Measurements from ENCODE around the gene PICALM. TPM values are rescaled to one million over a fixed set of nuclear protein-coding genes. Genes with fewer than 3 reads are reported as not detected.

PICALM gene
- total RNA-seq, 4 donors from 2014 or later = 148 to 244 (median 221) TPM

DNA sequence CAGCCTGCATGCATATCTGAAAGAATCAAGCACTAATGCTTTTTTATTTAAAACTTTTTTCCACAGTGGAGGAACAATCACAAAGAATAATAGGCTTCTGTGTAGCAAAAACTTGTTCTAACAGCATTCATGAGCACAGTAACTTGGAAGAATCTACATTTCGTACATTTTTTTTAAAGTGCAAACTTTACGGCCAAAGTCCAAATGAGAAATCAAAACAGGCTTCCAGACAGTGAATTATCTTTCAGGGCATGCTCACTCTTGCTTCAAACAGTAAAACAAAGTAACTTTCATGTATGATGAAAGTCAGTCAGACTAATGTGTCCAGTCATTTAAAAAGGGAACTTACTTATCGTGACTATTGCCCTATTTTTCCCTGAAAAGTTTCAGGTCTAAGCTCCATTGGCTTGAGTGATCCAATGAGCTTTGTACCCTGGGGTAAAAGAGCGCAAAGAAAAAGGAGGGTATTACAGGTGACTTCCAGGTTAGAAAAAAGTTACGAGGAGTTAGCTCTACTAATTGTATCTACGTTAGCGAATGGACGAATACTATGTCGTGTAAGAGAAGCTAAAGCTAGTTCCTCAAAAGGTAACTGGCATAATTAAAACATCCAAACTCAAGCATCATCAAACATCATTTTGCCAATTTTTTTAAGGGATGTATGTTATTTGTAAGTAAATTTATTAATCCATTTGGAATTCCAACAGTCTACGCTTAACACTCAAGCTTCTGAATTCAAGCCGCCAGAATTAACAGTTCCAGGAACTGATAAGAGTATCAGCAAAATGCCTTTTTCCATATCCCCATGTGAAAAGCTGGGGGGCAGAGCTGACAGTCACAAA is 1.7 kb downstream of the PICALM start:
- H3K4me1 ChIP-seq = peaks cover 7 to 54% (median 38%) of the 10 kb centered on the region in 4 donors
- DNase-seq = no peak

DNA sequence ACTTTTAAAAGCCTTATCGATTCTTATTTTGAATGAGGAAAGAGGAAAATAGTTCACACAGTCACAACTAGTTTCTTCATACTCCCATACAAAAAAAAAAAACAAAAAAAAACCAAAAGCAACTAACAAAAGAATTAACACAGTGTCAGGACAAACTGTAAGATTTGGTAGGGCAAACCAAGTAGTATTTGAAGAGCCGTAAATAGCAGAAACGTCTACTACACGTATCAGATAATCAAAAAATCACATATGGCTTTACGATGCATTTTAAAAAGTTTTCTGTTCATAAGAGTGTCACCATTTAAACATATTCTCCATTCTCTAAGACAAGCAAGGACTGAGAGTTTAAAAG is 2.3 kb downstream of the PICALM start:
- in situ Hi-C loops (cut with MboI; ENCODE audit: low pct_ligation_motif_present in 1 of 4, low pct_unique_long_range_greater_than_20kb in 1 of 4, low sequenced_read_pairs in 3 of 4) = no loop called here
- Histone ChIP-seq H3K36me3 (no peaks in the 10 kb centered on the region), H3K27me3 (no peaks in the 10 kb centered on the region), H3K9me3 (no peaks in the 10 kb centered on the region), H3K4me1 (peaks cover 7 to 60% (median 41%) of the 10 kb centered on the region in 4 donors), H3K4me3 (peak overlapping the region; percentile 78 to 97 (median 86)), H3K27ac (peak overlapping the region; percentile 95 to 99 (median 96))
- TF ChIP-seq EP300 (IDR thresholded peaks at IDR 0.05; ENCODE audit: low read depth) (no peak), POLR2AphosphoS5 (IDR thresholded peaks at IDR 0.05) (no peak), POLR2A (IDR thresholded peaks at IDR 0.05) (no peak)
- TF ChIP-seq, protein P1, sequence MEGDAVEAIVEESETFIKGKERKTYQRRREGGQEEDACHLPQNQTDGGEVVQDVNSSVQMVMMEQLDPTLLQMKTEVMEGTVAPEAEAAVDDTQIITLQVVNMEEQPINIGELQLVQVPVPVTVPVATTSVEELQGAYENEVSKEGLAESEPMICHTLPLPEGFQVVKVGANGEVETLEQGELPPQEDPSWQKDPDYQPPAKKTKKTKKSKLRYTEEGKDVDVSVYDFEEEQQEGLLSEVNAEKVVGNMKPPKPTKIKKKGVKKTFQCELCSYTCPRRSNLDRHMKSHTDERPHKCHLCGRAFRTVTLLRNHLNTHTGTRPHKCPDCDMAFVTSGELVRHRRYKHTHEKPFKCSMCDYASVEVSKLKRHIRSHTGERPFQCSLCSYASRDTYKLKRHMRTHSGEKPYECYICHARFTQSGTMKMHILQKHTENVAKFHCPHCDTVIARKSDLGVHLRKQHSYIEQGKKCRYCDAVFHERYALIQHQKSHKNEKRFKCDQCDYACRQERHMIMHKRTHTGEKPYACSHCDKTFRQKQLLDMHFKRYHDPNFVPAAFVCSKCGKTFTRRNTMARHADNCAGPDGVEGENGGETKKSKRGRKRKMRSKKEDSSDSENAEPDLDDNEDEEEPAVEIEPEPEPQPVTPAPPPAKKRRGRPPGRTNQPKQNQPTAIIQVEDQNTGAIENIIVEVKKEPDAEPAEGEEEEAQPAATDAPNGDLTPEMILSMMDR (IDR thresholded peaks at IDR 0.05) = no peak
- 0 to 1% methylated on average over 5 of the region's 5 CpGs for WGBS, 2 donors (ENCODE audit: low coverage in 1 of 2)
- DNase-seq = no peak
- intact Hi-C loops (cut with DNase I; ENCODE audit: low total_unique reads) = no loop called here

More for the DNA sequence above, 1.7 kb downstream of the PICALM start:
- in situ Hi-C loops (cut with MboI; ENCODE audit: low pct_ligation_motif_present in 1 of 4, low pct_unique_long_range_greater_than_20kb in 1 of 4, low sequenced_read_pairs in 3 of 4) = no loop called here
- intact Hi-C loops (cut with DNase I; ENCODE audit: low total_unique reads) = no loop called here
- H3K27me3 ChIP-seq = no peaks in the 10 kb centered on the region
- TF ChIP-seq POLR2A (IDR thresholded peaks at IDR 0.05) (peak; percentile 43), POLR2AphosphoS5 (IDR thresholded peaks at IDR 0.05) (peak; percentile 18 to 54 (median 38)), EP300 (IDR thresholded peaks at IDR 0.05; ENCODE audit: low read depth) (no peak)
- TF ChIP-seq, protein P1 (IDR thresholded peaks at IDR 0.05) = no peak
- no peaks in the 10 kb centered on the region for H3K9me3 ChIP-seq
- no peaks in the 10 kb centered on the region for H3K36me3 ChIP-seq
- 0 to 1% methylated on average over 9 to 11 of the region's 11 CpGs for WGBS, 2 donors (ENCODE audit: low coverage in 1 of 2)
- peak overlapping the region; percentile 95 to 99 (median 96) for H3K27ac ChIP-seq
- H3K4me3 ChIP-seq = peak overlapping the region; percentile 78 to 97 (median 86)

DNA sequence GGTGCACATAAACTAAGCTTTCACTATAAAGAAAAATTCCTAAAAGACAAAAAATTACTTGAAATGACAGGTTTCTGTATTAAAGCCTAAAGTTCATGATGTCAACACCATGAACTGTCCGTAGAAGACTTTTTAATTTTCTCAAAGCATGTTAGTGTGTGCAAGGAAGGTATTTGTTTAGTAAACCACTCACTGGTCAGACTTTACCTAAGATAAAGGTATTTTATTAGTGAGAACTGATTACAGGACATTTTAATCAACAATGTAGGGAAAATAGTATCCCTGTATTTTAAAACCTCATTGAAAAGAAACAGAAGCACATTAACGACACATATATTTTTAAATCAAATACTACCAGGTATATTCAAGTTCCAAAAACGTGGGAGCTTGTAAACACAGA is 2.9 kb downstream of the PICALM start:
- intact Hi-C loops (cut with DNase I; ENCODE audit: low total_unique reads) (no loop called here), in situ Hi-C loops (cut with MboI; ENCODE audit: low pct_ligation_motif_present in 1 of 4, low pct_unique_long_range_greater_than_20kb in 1 of 4, low sequenced_read_pairs in 3 of 4) (no loop called here)
- DNase-seq = no peak
- WGBS, 2 donors (ENCODE audit: low coverage in 1 of 2) = 4 to 8% methylated on average over 3 of the region's 3 CpGs
- no peaks in the 10 kb centered on the region for H3K36me3 ChIP-seq
- no peaks in the 10 kb centered on the region for H3K9me3 ChIP-seq
- H3K27ac ChIP-seq = peak overlapping the region; percentile 95 to 99 (median 96)
- no peaks in the 10 kb centered on the region for H3K27me3 ChIP-seq
- peaks cover 7 to 63% (median 41%) of the 10 kb centered on the region in 4 donors for H3K4me1 ChIP-seq
- peak overlapping the region in 3 of 4 donors; percentile 78 to 97 (median 84) for H3K4me3 ChIP-seq
- TF ChIP-seq POLR2A (IDR thresholded peaks at IDR 0.05) (no peak), EP300 (IDR thresholded peaks at IDR 0.05; ENCODE audit: low read depth) (no peak)
- TF ChIP-seq, protein P1 (IDR thresholded peaks at IDR 0.05) = no peak

DNA sequence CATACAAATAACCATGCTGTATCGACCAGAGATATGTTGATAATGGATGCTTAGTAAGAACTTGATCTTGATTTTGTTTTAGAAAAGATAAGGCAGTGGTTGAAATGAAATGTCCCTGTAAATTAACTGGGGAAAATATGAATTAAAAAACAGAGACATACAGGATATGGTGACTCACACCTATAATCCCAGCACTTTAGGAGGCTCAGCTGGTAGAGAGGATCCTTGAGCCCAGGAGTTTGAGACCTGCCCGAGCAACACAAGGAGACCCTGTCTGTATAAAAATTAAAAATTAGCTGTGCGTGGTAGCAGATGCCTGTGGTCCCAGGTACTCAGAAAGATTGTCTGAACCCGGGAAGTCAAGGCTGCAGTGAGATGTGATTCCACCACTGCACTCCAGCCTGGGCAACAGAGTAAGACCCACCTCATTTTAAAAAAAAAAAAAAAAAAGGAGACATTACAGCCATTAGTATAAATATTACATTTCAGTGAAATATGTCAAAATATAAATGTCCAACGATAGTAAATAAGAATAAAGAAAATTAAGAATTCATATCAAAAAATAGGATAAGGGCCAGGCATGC is 4.6 kb downstream of the PICALM start:
- Histone ChIP-seq H3K4me1 (peaks cover 9 to 73% (median 39%) of the 10 kb centered on the region in 4 donors), H3K36me3 (no peaks in the 10 kb centered on the region), H3K9me3 (no peaks in the 10 kb centered on the region), H3K27ac (peak overlapping the region; percentile 9 to 99 (median 96)), H3K27me3 (no peaks in the 10 kb centered on the region), H3K4me3 (peak overlapping the region in 1 of 4 donors; percentile 22)
- in situ Hi-C loops (cut with MboI; ENCODE audit: low pct_ligation_motif_present in 1 of 4, low pct_unique_long_range_greater_than_20kb in 1 of 4, low sequenced_read_pairs in 3 of 4) = no loop called here
- DNase-seq = no peak
- intact Hi-C loops (cut with DNase I; ENCODE audit: low total_unique reads) = no loop called here
- TF ChIP-seq, protein P1 (IDR thresholded peaks at IDR 0.05) = no peak
- no peak for TF ChIP-seq POLR2A (IDR thresholded peaks at IDR 0.05)
- no peak for TF ChIP-seq EP300 (IDR thresholded peaks at IDR 0.05; ENCODE audit: low read depth)
- TF ChIP-seq POLR2AphosphoS5 (IDR thresholded peaks at IDR 0.05) = no peak
- 45 to 50% methylated on average over 4 to 5 of the region's 5 CpGs for WGBS, 2 donors (ENCODE audit: low coverage in 1 of 2)
